HG02870 (cell line): ENCODE measurements around the gene CDCP2.

ENCODE experiments used
- ATAC-seq: cut with Tn5 transposase; IDR thresholded peaks from one replicate; pipeline ENCODE4 v1.9.1; 2021; ENCODE audit warnings: mild to moderate bottlenecking, moderate library complexity; ENCODE audit not compliant: unreplicated experiment

Gene CDCP2

GRCh38 chr1:54152696-54153095 lies at the start of gene CDCP2:
Gene CDCP2 (minus strand): TSS chr1:54153000. CDS start chr1:54152922, 78 bp downstream.
- ATAC-seq, result no peak

DNA sequence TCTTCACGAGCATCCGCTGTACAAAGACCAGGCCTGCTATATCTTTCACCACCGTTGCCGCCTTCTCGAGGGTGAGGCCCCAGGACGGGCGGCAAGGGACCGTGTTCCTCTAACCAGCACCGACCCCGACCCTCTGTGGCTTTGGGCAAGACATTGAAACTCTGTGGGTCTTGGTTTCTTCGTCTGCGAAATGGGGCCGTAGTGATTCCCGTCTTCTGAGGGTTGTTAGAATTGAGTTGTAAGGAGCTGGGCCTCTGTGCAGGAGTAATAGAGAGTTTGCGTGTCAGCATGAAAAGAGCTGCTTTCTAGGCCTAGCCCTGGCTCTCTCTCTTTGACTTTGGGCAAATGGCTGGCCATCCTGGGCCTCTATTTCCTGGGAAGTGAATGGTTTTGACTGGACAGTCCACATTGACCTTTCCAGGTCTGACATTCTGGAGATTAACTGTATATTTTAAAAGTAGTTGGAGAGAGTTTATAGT lies 47.8 kb upstream of the CDCP2 start:
- ATAC-seq, result no peak

GRCh38 chr1:54199765-54200518 lies 47.1 kb upstream of the CDCP2 start, which contains the start of the genes CYB5RL and MRPL37:
Gene CYB5RL (minus strand): TSS chr1:54200030. CDS start chr1:54195616, 4,414 bp downstream.
Gene MRPL37 (plus strand): TSS chr1:54200167. CDS start chr1:54200244, 77 bp downstream.
- peak; percentile 94 for ATAC-seq

- ATAC-seq, result no peak
Measured at GRCh38 chr1:54199151-54199764, 46.5 kb upstream of the CDCP2 start.

GRCh38 chr1:54193453-54193852 lies 40.7 kb upstream of the CDCP2 start:
- ATAC-seq, result no peak

DNA sequence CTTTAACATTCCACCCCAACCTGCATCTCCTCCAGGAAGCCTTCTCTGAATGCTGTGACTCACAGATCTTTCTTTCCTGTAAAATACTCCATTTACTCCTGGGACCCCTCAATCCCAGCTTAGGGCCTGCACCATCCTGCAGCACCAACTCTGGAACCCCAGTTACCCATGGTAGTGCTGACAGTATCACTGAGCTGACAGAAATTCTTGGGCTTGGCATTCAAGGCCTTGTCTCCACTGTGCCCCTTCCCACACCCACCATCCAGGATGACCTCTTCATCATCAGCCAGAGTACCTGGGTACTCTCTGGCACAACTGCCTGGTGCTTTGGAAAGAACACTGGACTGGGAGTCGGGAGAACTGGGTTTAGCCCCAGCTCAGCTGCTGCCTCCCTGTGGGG lies 38.7 kb upstream of the CDCP2 start:
- ATAC-seq, result no peak

DNA sequence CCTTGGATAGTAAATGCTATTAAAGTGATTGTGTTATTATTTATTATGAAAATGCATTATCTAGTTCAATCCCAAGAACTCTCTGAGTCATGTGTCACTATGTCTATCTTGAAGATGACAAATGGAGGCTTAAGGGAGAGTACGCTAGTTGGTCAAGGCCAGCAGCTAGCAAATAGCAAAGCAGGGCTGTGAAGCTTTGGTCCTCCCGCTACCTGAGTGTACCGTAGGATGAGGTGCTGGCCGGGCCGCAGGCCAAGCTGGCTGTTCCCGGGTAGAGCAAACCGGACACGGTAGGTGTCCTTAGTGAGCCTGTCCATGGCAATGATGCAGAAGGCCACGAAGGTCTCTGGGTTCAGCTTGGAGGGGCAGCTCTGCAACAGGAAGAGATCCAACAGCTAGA lies 37.7 kb upstream of the CDCP2 start:
- no peak for ATAC-seq

DNA sequence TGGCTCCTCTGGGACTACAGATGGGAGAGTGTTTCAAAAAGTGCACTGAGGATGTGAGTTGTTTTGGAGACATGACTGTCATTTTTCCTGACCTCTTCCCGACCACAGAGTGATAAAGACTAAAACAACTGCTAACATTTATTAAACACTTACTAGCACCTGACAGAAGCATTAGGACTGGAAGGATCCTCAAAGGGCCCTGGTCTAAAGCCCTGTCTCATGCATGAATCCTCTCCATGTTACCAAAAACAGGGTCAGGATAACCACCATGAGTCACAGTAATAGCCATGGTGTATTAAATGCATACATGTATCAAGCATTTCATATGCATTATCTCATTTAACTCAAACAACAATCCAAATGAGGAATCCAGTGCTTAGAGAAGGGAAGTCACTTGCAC lies 35.5 kb upstream of the CDCP2 start:
- no peak for ATAC-seq

DNA sequence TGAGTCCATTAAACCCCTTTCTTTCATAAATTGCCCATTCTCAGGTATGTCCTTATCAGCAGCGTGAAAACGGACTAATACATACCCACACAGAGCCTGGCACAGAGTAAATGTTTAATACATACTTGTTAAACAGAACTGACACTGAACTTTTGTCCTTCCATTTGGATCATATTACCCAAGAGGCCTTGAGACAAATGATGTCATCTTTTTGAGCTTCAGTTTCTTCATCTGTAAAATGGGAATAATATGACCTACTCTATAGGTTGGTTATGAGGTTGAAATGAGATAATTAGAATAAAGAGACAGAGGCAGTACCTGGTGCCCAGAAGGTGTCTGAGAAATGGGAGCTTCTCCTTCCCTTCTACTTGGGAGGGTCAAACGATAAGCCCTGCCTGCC lies 33.3 kb upstream of the CDCP2 start:
- ATAC-seq, result no peak

DNA sequence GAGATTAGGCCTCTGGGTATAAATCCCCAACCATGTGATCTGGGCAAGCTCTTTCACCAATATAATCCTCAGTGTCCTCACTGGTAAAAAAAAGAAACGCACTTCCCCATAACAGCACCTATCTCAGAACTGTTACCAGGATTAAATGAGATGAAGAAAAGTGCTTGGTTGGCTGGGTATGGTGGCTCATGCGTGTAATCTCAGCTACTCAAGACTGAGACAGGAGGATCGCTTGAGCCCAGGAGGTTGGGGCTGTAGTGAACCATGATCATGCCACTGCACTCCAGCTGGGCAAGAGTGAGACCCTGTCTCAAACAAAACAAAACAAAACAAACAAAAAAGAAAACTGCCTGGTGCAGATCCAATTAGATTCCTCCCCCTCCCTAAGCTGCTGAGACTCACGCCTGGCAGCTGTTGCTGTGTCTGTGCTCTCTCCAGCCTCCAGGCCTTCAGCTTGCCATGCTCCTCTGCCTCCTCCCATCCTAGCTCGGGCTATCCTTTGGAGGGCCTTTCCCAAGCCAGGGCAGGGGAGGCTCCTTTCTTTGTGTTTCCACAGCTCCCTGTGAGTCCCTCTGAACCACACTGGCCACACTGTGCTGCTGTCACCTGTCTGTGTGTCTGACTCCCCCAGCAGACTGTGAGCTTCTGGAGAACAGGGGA lies 28.0 kb upstream of the CDCP2 start:
- no peak for ATAC-seq

DNA sequence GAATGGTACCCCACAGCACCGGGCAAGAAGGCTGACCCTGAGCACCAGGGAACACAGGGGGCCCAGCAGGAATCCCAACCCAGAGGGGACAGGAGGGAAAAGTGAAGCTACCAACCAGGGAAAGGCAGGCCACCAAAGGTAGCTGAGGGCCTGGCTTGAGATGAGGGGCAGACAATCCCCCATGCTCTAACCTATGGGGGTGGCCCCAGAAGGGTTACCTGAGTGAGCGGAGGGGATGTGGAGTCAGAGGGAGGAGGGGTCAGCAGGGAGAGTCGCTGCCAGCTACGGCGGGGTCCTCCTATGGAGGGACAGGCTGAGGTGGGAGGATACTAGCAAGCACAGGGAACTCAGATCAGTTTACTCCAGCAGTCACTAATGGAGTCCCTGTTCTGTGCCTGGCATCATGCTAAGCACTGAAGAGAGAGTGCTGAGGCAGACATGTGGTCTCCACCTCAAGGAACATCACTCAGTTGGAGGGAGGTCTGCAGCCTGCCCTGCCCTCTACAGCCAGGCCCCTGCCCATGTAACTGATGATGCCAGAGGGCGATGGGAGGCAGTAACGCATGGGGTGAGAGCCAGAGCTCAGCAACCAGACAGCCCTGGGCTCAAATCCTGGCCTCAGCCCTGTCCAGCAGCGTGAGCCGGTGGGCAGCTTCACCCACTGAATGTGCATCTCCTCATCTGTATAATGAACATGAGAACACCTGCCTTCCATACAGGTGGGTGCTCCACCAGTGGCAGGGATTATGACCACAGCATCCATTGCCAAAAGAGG lies 25.7 kb upstream of the CDCP2 start:
- ATAC-seq, result no peak

DNA sequence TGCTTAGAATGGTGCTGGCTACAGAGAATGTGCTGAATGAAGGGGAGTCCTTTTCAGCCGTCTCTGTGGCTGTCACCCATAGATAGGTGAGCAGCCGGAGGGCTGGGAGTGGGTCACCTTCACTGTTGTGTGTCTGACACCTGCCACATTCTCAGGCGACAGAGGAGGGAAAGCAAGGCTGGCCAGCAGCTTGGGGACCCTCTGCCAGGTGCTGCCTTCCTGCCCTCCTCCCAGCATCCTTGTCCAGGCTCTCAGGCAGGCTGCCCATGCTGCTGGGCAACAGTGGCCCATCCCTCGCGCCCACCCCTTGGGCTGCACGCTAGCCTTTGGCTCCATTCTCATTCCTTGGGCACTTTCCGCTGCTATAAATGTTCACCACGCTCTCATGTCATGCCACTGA lies 24.9 kb upstream of the CDCP2 start:
- ATAC-seq, result no peak

DNA sequence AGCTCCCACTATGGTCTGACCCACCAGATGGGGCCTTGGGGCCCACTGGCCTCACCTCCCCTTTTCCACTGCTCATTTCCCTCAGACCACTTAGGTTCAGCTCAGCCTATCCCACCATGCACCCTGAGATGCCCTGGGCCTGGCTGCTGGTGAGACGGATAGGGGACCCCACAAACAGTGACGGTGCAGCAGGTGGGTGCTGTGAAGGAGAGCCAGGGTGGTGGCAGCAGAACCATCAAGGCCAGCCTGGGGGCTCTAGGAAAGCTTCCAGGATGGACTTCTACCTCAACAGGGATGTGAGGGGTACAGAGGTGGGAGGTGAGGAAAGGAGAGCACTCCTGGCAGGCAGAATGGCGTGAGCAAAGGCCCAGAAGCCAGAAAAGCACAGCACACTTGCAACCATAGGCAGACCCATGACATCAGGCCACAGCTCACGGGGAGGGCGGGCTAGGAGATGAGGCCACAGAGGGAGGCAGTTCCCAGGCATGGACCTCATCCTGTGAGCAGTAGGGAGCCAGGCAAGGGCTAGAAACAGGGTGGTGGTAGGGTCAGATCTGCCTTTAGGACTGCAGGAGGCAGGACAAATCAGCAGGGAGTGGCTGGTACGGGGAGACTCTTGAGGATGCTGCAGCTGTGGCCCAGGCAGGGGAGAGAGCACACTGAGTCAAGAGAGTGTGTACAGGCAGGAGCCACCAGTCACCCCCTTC lies 24.0 kb upstream of the CDCP2 start:
- ATAC-seq, result no peak

DNA sequence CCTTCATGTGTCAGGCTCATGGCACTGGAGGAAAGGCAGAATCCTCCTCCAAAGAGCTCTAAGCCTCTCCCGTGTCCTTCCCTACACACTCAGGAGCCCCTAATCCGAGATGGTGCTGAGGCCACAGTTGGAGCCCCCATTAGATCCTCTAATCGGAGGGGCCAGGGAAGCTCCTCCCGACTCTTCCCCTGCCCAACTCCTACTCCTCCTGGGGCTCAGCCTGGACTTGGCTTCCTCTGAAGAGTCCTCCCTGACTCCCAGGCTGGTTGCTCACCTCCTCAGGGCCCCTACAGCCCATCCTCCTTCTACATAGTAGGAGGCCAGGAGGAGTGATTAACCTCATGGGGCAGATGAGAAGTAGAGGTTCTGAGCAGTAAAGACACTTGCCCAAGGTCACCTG lies 21.3 kb upstream of the CDCP2 start:
- no peak for ATAC-seq

- ATAC-seq, result no peak
Measured at GRCh38 chr1:54173681-54174080, 20.9 kb upstream of the CDCP2 start.

DNA sequence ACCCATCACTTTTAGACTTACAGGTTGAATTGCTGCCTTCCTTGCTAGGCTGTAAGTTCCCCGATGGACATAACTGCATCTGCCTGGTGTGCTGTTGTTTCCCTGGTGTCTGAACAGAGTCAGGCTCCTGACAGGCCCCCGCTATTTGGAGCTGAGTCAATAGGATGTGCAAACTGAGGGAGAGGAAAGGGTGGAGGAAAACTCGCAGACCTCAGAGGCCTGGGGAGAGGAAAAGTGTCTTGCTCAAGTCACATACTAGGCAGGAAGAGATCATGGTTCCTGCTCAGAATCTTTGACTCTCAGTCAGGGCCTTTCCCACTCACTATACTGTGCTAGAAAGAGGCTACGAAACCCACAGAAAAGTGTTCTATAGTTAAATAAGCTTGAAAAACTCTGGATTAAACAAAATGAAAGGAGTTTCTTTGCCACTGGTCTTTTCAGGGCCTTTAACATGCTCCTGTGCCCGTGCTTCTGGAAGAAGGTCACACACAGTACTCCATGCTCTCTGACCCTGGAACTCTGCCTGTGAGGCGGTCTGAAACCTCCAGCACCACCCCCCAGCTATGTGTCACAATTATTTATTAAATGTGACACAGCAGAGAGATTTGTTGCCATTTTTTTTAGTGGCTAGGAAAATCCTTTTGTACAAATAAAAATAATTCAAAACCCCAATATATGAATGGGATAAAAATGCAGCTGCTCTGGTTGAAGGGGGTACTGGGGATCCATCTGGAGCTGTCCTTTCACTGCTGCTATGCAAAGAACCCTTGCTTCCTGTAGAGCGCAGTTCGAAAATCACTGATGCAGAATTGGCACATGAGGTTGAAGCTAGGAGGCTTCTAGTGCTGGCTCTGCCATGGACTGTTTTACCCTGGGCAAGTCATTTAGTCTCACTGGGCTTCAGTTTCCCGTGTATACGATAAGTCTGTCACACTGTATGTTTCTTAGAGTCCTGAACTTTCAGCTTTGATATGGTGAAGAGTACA lies 20.1 kb upstream of the CDCP2 start:
- no peak for ATAC-seq

DNA sequence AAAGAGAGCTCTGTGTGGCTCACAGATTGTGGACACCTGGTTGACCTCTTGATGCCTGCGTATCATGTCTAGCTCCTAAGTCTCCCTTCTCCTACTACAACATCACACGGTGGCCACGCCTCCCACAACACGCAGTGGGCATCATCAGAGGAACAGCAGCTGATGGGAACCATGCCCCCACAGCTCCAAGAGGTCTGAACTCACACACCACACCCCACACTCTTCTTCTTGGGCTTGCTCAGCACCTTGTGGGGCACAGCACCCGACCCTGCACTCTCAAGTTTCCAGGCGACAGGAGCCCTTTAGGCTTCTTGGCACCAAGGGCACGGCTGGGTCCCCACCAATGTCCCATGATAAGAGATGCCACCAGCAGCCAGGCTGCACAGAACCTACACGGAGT lies 18.8 kb upstream of the CDCP2 start:
- no peak for ATAC-seq

- ATAC-seq, result no peak
Measured at GRCh38 chr1:54171016-54171415, 18.2 kb upstream of the CDCP2 start.

DNA sequence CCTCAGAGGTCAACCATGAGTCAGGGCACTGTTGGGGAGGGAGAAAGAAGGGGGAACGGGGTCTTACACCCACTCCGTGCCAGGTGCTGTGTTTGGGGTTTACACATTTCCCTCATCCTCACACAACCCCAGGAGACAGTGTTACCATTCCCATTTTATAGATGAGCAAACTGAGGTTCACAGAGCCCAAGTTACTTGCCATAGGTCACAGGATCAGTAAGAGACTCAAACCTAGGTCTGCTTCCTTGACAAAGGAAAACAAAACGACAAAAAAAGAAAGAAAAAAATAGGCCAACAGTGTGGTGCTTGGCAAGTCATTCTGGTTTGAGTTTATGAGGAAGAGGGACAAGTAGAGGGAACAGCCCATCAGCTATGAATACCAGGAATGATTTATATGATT lies 16.3 kb upstream of the CDCP2 start:
- ATAC-seq, result no peak
